ENCODE data around the gene TRIM60. TPM values are rescaled to one million over a fixed set of nuclear protein-coding genes. Genes with fewer than 3 reads are reported as not detected.
"Not testable (repeated sequence)": the region's sequence is repeated elsewhere in the genome, so short reads cannot be mapped to it uniquely, and the experiment has no call there.

The TRIM60 gene
- total and polyA plus RNA-seq, 4 donors: not detected

GRCh38 chr4:165070560-165070959 is 38.8 kb downstream of the TRIM60 start:
- Histone ChIP-seq H3K4me1 (ENCODE audit: control insufficient read depth in 1 of 2, insufficient read depth in 2 of 2, low read length in 2 of 2) (no peaks in the 10 kb centered on the region), H3K9me3 (ENCODE audit: control insufficient read depth, low read length) (no peaks in the 10 kb centered on the region), H3K27me3 (ENCODE audit: control insufficient read depth in 1 of 2, insufficient read depth in 2 of 2, low read length in 1 of 2) (no peaks in the 10 kb centered on the region), H3K4me3 (ENCODE audit: low read length in 2 of 2) (no peak overlapping the region), H3K36me3 (ENCODE audit: control insufficient read depth in 1 of 2, insufficient read depth in 2 of 2, low read length in 1 of 2) (no peaks in the 10 kb centered on the region), H3K27ac (ENCODE audit: low read depth in 1 of 2, low read length in 2 of 2) (no peak overlapping the region)
- ATAC-seq (ENCODE audit: low FRiP score): no peak
- intact Hi-C loops (cut with DNase I): no loop called here
- DNase-seq: no peak
- 66 to 68% methylated on average over 1 of the region's 1 CpG for WGBS, 2 donors

GRCh38 chr4:165073346-165073745 is 41.5 kb downstream of the TRIM60 start:
- ATAC-seq (ENCODE audit: low FRiP score); H3K36me3 ChIP-seq (ENCODE audit: control insufficient read depth in 1 of 2, insufficient read depth in 2 of 2, low read length in 1 of 2); H3K9me3 ChIP-seq (ENCODE audit: control insufficient read depth, low read length); intact Hi-C loops (cut with DNase I); DNase-seq; H3K4me3 ChIP-seq (ENCODE audit: low read length in 2 of 2); H3K27me3 ChIP-seq (ENCODE audit: control insufficient read depth in 1 of 2, insufficient read depth in 2 of 2, low read length in 1 of 2); H3K4me1 ChIP-seq (ENCODE audit: control insufficient read depth in 1 of 2, insufficient read depth in 2 of 2, low read length in 2 of 2); H3K27ac ChIP-seq (ENCODE audit: low read depth in 1 of 2, low read length in 2 of 2): not testable (repeated sequence)
- WGBS, 2 donors: 26 to 29% methylated on average over 11 of the region's 11 CpGs

GRCh38 chr4:165077034-165077578 is 45.3 kb downstream of the TRIM60 start:
- Histone ChIP-seq H3K4me1 (ENCODE audit: control insufficient read depth in 1 of 2, insufficient read depth in 2 of 2, low read length in 2 of 2) (no peaks in the 10 kb centered on the region), H3K4me3 (ENCODE audit: low read length in 2 of 2) (no peak overlapping the region), H3K27me3 (ENCODE audit: control insufficient read depth in 1 of 2, insufficient read depth in 2 of 2, low read length in 1 of 2) (no peaks in the 10 kb centered on the region), H3K9me3 (ENCODE audit: control insufficient read depth, low read length) (no peaks in the 10 kb centered on the region), H3K36me3 (ENCODE audit: control insufficient read depth in 1 of 2, insufficient read depth in 2 of 2, low read length in 1 of 2) (peaks cover 0 to 3% of the 10 kb centered on the region in 2 donors), H3K27ac (ENCODE audit: low read depth in 1 of 2, low read length in 2 of 2) (no peak overlapping the region)
- 94 to 95% methylated on average over 5 of the region's 5 CpGs for WGBS, 2 donors
- DNase-seq (no peak), ATAC-seq (ENCODE audit: low FRiP score) (no peak)
- intact Hi-C loops (cut with DNase I): no loop called here

- Histone ChIP-seq H3K27me3 (ENCODE audit: control insufficient read depth in 1 of 2, insufficient read depth in 2 of 2, low read length in 1 of 2) (no peaks in the 10 kb centered on the region), H3K9me3 (ENCODE audit: control insufficient read depth, low read length) (no peaks in the 10 kb centered on the region), H3K4me3 (ENCODE audit: low read length in 2 of 2) (no peak overlapping the region), H3K27ac (ENCODE audit: low read depth in 1 of 2, low read length in 2 of 2) (no peak overlapping the region), H3K4me1 (ENCODE audit: control insufficient read depth in 1 of 2, insufficient read depth in 2 of 2, low read length in 2 of 2) (no peaks in the 10 kb centered on the region), H3K36me3 (ENCODE audit: control insufficient read depth in 1 of 2, insufficient read depth in 2 of 2, low read length in 1 of 2) (peaks cover 0 to 3% of the 10 kb centered on the region in 2 donors)
- 32 to 34% methylated on average over 6 of the region's 6 CpGs for WGBS, 2 donors
- DNase-seq (peak in 1 of 2 donors; percentile 55), ATAC-seq (ENCODE audit: low FRiP score) (no peak)
- intact Hi-C loops (cut with DNase I): no loop called here
Measured at GRCh38 chr4:165079476-165079875, 47.7 kb downstream of the TRIM60 start.

- H3K4me1 ChIP-seq (ENCODE audit: control insufficient read depth in 1 of 2, insufficient read depth in 2 of 2, low read length in 2 of 2); H3K4me3 ChIP-seq (ENCODE audit: low read length in 2 of 2); H3K9me3 ChIP-seq (ENCODE audit: control insufficient read depth, low read length); H3K27ac ChIP-seq (ENCODE audit: low read depth in 1 of 2, low read length in 2 of 2); H3K36me3 ChIP-seq (ENCODE audit: control insufficient read depth in 1 of 2, insufficient read depth in 2 of 2, low read length in 1 of 2); ATAC-seq (ENCODE audit: low FRiP score); intact Hi-C loops (cut with DNase I); H3K27me3 ChIP-seq (ENCODE audit: control insufficient read depth in 1 of 2, insufficient read depth in 2 of 2, low read length in 1 of 2); DNase-seq: not testable (repeated sequence)
- 94 to 96% methylated on average over 6 to 7 of the region's 7 CpGs for WGBS, 2 donors
Measured at GRCh38 chr4:165084787-165085186, 53.0 kb downstream of the TRIM60 start.

- Histone ChIP-seq H3K9me3 (ENCODE audit: control insufficient read depth, low read length) (no peaks in the 10 kb centered on the region), H3K36me3 (ENCODE audit: control insufficient read depth in 1 of 2, insufficient read depth in 2 of 2, low read length in 1 of 2) (peaks cover 4 to 8% of the 10 kb centered on the region in 2 donors), H3K27me3 (ENCODE audit: control insufficient read depth in 1 of 2, insufficient read depth in 2 of 2, low read length in 1 of 2) (no peaks in the 10 kb centered on the region), H3K4me3 (ENCODE audit: low read length in 2 of 2) (no peak overlapping the region), H3K4me1 (ENCODE audit: control insufficient read depth in 1 of 2, insufficient read depth in 2 of 2, low read length in 2 of 2) (no peaks in the 10 kb centered on the region), H3K27ac (ENCODE audit: low read depth in 1 of 2, low read length in 2 of 2) (no peak overlapping the region)
- ATAC-seq (ENCODE audit: low FRiP score) (no peak), DNase-seq (no peak)
- 97 to 98% methylated on average over 2 of the region's 2 CpGs for WGBS, 2 donors
- intact Hi-C loops (cut with DNase I): no loop called here
Measured at GRCh38 chr4:165085946-165086345, 54.1 kb downstream of the TRIM60 start.

GRCh38 chr4:165088366-165088765 is 56.6 kb downstream of the TRIM60 start:
- ATAC-seq (ENCODE audit: low FRiP score) (no peak), DNase-seq (no peak)
- Histone ChIP-seq H3K4me3 (ENCODE audit: low read length in 2 of 2) (no peak overlapping the region), H3K27me3 (ENCODE audit: control insufficient read depth in 1 of 2, insufficient read depth in 2 of 2, low read length in 1 of 2) (no peaks in the 10 kb centered on the region), H3K4me1 (ENCODE audit: control insufficient read depth in 1 of 2, insufficient read depth in 2 of 2, low read length in 2 of 2) (no peaks in the 10 kb centered on the region), H3K27ac (ENCODE audit: low read depth in 1 of 2, low read length in 2 of 2) (no peak overlapping the region), H3K9me3 (ENCODE audit: control insufficient read depth, low read length) (no peaks in the 10 kb centered on the region), H3K36me3 (ENCODE audit: control insufficient read depth in 1 of 2, insufficient read depth in 2 of 2, low read length in 1 of 2) (peaks cover 4 to 8% of the 10 kb centered on the region in 2 donors)
- WGBS, 2 donors: 87 to 90% methylated on average over 3 of the region's 3 CpGs
- intact Hi-C loops (cut with DNase I): no loop called here

Other genes starting within 250 kb of the TRIM60 start
- not detected for gene APELA, start 154.8 kb upstream of the TRIM60 start, total RNA-seq
- gene APELA, start 154.8 kb upstream of the TRIM60 start, polyA plus RNA-seq: not detected
- gene TRIM61, start 54.3 kb upstream of the TRIM60 start, total RNA-seq: under 1 TPM; 0.81 to 0.94 TPM
- under 1 TPM; 0.50 to 0.56 TPM for gene TRIM61, start 54.3 kb upstream of the TRIM60 start, polyA plus RNA-seq
- not detected for gene TRIM75, start 21.9 kb downstream of the TRIM60 start, total RNA-seq
- gene TRIM75, start 21.9 kb downstream of the TRIM60 start, polyA plus RNA-seq: not detected
- 10 to 100 TPM; 14.2 to 16.0 TPM for gene TMEM192, start 80.9 kb downstream of the TRIM60 start, total RNA-seq
- gene TMEM192, start 80.9 kb downstream of the TRIM60 start, polyA plus RNA-seq: 1 to 10 TPM; 4.9 to 9.0 TPM
- 10 to 100 TPM; 28.2 to 29.8 TPM for gene KLHL2, start 175.6 kb downstream of the TRIM60 start, total RNA-seq
- gene KLHL2, start 175.6 kb downstream of the TRIM60 start, polyA plus RNA-seq: 10 to 100 TPM; 15.1 to 40.3 TPM

All from aorta (tissue), 5 donors.